Hematopoietic multipotent progenitor cell (in vitro differentiated cells): ENCODE data around the gene NPPB. TPM values are rescaled to one million over a fixed set of nuclear protein-coding genes. Genes with fewer than 3 reads are reported as not detected.

Experiments
- DNase-seq, 3 donors: peaks; one replicate each; pipeline ENCODE4 v3.0.0-alpha.2; 2011 to 2015; ENCODE audit warnings: low read depth in 2 of 3, low spot score in 2 of 3
- total RNA-seq: library from RNA; depleted of rRNA; stranded (reverse); fragments of >200 nt; gene quantifications from one replicate; pipeline ENCODE4 v1.2.3, GENCODE V29; 2012

NPPB gene
- total RNA-seq, 1 donor: not detected

DNA sequence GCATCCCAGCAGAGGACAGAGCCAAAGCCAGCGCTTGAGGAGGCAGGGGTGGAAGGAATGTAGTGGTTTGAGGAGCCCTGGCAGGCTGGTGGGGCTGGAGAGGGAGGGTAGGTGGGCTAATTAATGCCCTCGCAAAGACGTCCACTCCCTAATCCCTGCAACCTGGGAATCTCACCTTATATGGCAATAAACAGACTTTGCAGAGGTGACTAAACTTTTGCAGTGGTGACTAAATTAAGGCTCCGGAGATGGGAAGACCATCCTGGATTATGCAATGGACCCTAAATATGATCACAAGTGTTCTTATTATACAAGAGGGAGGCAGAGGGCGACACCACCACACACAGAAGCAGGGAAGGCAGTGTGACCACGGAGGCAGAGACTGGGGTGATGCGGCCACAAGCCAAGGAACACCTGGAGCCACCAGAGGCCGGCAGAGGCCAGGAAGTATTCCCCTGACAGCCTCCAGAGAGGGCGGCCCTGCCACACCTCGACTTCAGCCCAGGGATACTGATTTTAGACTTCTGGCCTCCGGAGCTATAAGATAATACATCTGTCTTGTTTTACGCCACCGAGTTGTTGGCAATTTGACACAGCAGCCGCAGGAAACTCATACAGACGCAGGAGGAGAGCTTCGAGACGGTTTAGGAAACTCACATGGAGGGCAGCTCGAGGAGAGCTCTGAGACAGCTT, 23.1 kb upstream of the NPPB start:
- no peak for DNase-seq

DNA sequence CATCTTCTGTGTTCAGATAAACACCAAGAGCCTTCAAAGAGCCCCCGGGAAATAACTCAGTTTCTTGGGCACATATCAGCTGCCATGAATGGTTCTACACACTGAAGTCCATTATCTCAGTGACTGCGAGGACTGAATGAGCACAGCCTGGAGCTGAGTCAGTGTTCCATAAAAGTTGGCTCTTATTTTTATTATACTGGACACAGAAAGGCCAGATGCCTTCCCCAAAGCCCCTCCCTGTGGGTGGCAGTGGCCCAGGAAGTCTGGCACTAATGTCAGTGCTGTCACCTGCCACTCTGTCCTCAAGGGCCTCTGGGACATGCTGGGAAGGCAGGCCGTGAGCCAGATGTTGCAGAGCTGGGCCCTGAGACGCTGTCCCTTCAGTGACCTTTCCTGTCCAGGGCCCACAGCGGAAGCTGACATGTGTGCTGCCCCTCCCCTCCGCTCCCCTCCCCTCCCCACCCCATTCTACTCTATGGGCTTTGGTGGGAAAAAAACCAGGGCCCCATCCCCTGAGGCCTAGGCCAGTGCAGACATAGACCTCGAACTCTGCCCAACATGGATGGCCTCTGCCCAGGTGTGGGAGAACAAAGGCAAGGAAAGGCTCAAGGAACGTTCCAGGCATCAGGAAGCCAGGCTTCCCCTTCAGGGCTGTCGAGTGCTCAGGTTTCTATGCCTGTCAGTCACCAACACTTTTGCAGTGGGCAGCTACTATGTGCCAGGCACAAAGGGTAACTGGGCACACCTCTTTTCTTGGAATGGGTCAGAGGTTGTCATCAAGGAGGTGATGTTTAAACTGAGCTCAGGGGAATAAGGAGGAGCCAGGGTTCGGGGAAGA, 22.4 kb upstream of the NPPB start:
- DNase-seq: no peak

DNA sequence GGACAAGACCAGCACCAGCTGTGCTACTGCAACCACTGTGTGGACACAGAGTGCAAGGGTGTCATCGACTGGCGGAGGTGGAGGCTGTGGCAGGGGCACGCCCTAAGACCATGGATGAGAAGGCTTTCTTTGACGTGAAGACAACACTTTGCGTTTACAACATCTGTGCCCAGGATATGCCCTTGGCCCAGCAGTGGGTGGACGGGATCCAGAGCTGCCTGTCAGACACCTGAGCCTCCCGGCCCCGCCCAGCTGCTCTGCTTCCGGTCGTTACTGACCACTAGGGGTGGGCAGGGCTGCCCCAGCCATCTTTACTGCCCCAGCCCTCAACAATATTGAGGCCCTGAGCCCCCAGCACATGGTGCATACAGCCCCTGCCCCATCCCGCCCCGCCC, 21.4 kb upstream of the NPPB start:
- no peak for DNase-seq

DNA sequence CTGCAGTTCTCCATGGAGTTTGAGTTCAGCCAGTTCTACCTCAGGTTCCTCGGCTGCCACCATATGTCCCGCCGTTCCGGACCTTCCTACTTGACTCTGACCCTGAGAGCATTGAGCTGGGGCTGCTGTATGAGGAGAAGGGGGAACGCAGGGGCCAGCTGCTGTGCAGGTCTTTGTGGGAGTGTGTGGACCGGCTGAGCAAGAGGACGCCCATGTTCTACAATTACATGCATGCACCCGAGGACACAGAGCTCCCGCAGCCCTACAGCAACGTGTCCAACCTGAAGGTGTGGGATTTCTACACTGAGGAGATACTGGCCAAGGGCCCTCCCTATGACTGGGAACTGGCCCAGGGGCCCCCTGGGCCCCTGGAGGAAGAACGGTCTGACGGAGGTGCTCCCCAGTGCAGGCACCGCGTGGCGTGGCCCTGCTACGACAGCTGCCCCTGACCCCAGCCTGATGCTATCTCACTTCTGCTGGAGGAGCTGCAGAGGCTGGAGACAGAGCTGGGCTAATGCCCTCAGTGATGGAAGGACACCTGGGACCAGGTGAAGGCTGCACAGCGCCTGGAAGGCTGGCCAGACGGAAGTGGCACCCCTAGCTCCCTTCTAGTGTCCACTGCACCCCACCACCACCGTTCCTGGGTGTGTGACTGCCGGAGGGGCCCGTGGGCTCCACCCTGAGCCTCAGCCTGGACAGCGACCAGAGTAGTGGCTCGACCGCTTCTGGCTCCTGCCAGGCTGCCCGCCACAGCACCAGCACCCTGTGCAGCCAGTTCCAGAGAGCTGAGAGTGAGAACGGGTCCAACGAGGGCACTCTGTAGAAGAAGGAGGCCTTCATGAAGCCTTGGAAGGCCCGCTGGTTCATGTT, 20.8 kb upstream of the NPPB start:
- no peak for DNase-seq

- DNase-seq: no peak
Observed at GRCh38 chr1:11878891-11879190, 20.1 kb upstream of the NPPB start.

- no peak for DNase-seq
Observed at GRCh38 chr1:11878081-11878890, 19.5 kb upstream of the NPPB start.

DNA sequence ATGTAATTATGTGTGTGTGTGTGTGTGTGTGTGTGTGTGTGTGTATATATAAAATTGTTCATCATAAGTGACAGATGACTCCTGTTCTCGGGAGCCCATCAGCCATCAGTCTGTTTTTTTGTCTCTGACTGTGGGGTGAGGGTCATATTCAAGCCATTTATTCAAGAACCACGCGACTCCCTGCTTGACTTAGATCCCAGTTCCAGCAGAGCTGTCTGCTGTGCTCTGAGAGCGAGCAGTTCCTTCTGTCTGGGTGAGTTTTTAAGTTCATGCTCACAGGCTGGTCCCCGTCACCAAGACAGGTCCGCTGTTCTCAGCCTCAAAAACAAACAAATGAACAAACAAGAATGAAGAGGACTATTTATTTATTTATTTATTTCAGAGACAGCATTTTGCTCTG, 18.3 kb upstream of the NPPB start:
- DNase-seq: no peak

DNA sequence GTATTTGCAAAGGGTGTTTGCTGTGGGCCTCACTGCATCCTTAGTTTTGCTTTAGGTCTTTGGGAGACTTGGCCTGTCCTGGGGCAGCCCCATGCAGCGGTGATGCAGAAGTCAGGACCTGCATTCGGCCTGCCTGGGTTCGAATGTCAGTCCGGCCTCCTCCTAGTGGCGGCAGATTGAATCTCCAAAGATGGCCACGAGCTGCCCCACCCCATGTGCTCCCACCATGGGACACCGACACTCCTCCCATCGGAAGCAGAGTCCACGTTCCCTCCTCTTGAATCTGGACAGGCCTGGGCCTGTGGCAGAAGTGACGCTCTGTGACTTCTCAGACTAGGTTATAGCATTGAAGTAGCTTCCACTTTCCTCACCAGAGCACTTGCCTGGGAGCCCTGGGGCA, 16.3 kb upstream of the NPPB start:
- no peak for DNase-seq

DNA sequence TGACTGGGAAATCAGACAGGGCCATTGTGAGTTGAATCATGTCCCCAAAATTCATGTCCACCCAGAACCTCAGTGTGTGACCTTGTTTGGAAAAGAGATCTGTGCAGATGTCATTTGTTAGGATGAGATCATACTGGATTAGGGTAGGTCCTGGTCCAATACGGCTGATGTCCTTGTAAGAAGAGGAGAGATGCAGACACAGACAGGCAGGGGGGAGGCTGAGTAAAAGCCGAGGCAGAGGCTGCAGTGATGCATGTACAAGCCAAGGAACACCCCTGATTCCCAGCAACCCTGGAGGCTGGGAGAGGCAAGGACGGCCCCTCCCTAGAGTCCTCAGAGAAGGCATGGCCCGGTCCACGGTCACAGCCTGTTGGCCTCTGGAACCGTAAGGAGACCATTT, 15.9 kb upstream of the NPPB start:
- no peak for DNase-seq

- DNase-seq: no peak
Observed at GRCh38 chr1:11874258-11874562, 15.5 kb upstream of the NPPB start.

GRCh38 chr1:11873395-11874257, 14.9 kb upstream of the NPPB start:
- DNase-seq: no peak

DNA sequence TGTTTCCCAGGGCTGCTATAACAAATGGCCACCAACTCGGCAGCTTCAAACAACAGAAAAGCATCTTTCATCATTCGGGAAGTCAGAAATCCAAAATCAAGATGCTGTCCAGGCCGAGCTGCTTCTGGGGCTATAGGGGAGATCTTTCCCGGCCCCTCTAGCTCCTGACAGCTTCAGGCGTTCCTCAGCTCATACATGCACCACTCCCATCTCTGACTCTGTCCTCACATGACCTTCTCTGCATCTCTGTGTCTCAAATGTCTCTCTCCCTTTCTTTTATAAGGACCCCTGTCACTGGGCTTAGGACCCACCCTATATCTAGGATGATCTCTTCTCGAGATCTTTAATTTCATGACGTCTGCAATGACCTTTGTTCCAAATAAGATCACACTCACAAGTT, 13.8 kb upstream of the NPPB start:
- DNase-seq: no peak

DNA sequence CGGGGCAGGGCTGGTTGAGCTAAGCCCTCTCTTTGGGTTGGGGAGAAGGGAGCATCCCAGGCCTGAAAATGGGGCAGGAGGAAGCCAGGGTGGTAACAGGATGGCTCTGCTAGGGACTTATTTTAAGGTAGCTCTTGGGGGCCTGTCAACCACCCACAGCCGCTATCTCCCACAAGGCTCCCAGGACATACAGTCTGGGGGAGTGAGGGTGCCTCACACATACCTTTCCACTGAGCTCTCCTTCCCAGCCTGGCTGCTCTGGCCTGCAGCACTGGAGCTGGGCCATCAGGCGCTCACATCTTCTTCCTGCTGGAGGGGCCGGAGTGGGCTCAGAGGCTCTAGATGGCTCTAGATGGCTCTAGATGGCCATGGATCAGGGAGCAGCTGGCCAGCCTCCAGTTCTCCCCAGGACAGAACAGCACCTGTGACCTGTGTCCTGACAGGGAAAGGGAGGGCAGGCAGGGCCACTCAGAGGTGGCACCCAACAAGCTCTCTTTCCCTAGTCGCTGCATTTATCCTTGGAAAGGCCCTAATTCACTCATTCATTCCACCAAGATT, 11.0 kb upstream of the NPPB start:
- DNase-seq: no peak

GRCh38 chr1:11869104-11869503, 10.4 kb upstream of the NPPB start:
- DNase-seq: no peak

- no peak for DNase-seq
Observed at GRCh38 chr1:11868331-11868980, 9.7 kb upstream of the NPPB start.

- DNase-seq: peak in 1 of 3 donors; percentile 36
Observed at GRCh38 chr1:11862890-11863289, 4.1 kb upstream of the NPPB start.

- no peak for DNase-seq
Observed at GRCh38 chr1:11860587-11860986, 1.8 kb upstream of the NPPB start.

- no peak for DNase-seq
Observed at GRCh38 chr1:11860083-11860482, 1.3 kb upstream of the NPPB start.
